ENCODE data around the gene PTPN14.

GRCh38 chr1:214444182-214444939, 107.0 kb downstream of the PTPN14 start:
- TF ChIP-seq CTCF (IDR thresholded peaks at IDR 0.05 in 2 of 3, conservative IDR thresholded peaks at IDR 0.05 in 1 of 3; ENCODE audit: borderline replicate concordance in 1 of 3, insufficient read depth in 1 of 3, low read depth in 2 of 3, low read length in 2 of 3) (no peak), POLR2A (IDR thresholded peaks at IDR 0.05; ENCODE audit: borderline replicate concordance, extremely low read depth, insufficient read depth, insufficient read length) (no peak), FOSL1 (IDR thresholded peaks at IDR 0.05; ENCODE audit: low read depth) (no peak), SP1 (IDR thresholded peaks at IDR 0.05; ENCODE audit: low read depth) (no peak), YY1 (IDR thresholded peaks at IDR 0.05; ENCODE audit: extremely low read depth, insufficient replicate concordance, low read depth, low read length) (no peak)
